ENCODE data around the gene KHNYN.

Gene KHNYN

DNA sequence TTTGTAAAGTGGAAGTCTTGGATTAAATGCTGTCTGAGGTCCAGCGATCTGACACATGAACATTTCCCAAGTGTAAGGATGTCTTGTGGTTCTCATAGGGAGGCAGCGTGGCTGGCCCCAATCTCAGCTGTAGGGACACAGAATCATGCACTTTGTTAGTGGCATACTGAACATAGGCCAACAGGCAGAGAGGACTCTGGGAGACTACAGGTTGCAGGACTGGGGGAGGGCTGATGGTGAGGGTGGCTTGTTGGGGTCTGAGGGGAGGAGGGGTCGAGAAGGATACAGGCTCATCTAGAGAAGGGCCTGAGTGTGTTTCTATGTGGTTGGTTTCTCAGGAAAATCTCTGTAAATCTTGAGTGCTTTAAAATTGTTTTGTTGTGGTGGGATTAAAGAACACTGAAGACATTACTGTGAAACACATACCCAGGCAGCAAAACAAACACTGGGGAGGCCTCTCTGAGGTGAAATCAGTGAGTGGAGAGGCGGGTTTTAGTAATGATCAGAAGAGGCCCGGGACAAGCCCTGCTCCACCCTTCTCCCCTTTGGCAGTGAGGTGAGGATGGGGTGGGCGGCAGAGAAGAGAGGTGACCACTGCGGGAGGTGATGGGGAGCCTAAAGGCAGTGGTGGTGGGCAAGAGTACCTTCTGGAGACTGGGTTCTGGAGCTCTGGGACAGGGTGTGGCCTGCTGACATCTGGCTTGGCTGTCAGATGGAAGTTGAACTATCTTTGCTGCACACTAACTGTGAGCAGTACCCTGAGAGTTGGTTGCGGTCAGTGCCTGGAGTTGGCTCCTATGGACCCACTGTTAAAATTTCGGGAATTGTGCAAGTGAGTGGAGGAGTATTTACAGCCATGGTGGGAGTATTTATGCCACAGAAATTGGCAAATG lies 27.7 kb upstream of the KHNYN start:
- DNase-seq (ENCODE audit: low read depth): no peak

- no peak for DNase-seq (ENCODE audit: low read depth)
Measured at GRCh38 chr14:24403294-24403998, 26.3 kb upstream of the KHNYN start.

GRCh38 chr14:24404814-24405213 lies 24.9 kb upstream of the KHNYN start:
- no peak for DNase-seq (ENCODE audit: low read depth)

DNA sequence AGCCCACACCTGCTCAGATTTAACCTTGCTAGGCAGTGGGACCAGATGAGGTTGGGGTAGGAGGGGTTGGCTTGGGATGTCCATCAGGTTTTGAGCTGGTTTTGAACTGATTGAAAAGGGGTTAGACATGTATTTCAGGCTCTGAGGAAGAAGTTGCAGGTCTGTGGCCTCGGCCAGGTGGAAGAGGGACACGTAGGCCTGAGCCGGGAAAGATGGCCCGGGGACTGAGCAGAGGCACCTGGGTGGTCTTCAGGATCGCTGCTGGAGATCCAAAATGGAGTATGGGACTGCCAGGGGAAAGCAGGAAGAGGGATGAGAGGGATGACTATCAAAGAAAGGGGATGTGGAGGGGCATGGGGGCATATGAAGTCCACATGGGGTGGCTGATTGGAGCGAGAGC lies 23.3 kb upstream of the KHNYN start:
- DNase-seq (ENCODE audit: low read depth): no peak

GRCh38 chr14:24407608-24408325 lies 22.0 kb upstream of the KHNYN start:
- DNase-seq (ENCODE audit: low read depth): no peak

DNA sequence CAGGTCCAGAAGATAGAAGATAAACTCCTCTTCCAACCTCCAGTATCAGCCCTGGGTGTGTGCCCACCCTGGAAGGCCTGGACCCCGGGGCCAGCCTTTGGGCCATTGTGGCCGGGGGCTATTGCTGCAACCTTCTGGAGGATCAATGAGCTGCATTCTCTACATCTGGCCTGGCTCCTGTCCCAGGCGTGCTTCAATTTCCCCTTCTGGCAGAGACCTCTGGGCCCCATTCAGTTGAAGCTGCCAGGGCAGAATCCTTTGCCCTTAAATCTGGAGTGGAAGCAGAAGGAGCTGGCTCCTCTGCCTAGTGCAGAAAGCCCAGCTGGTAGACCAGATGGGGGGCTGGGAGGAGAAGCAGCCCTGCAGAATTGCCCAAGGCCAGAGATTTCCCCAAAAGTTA lies 21.0 kb upstream of the KHNYN start:
- DNase-seq (ENCODE audit: low read depth): no peak

GRCh38 chr14:24409192-24409591 lies 20.6 kb upstream of the KHNYN start:
- no peak for DNase-seq (ENCODE audit: low read depth)

DNA sequence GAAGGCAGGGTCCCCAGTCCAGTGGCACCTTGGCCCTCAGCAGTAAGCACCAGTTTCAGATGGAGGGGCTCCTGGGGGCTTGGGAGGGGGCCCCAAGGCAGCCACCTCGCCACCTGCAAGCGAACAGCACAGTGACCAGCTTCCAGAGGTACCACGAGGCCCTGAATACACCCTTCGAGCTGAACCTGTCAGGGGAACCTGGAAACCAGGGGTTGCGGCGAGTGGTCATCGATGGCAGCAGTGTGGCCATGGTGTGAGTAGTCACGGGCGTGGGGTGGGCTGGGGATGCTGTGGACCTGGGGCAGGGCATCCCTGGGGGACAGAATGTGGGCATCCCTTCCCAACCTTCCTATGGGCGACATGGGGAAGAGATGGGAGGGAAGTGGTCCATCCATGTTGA lies 19.8 kb upstream of the KHNYN start:
- no peak for DNase-seq (ENCODE audit: low read depth)

- no peak for DNase-seq (ENCODE audit: low read depth)
Measured at GRCh38 chr14:24411443-24412389, 18.0 kb upstream of the KHNYN start.

DNA sequence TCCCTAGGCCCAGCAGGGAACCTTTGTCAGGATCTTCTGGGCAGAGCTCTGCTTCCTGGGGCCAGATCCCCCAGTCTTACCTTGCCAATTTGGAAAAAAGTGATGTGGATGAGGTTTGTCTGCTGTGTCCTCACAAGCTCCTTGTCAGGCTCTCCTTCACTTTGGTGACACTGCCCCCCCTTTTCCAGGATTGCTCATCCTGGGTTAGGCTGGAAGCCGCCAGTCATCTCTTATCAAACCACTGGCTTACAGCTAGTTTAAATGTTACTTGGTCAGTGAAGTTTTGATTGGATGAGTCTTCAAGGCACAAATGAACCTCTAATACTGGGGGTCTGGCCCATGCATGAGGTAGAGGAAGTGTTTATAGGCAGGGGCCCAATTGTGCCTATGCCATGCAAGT lies 15.7 kb upstream of the KHNYN start:
- DNase-seq (ENCODE audit: low read depth): no peak

DNA sequence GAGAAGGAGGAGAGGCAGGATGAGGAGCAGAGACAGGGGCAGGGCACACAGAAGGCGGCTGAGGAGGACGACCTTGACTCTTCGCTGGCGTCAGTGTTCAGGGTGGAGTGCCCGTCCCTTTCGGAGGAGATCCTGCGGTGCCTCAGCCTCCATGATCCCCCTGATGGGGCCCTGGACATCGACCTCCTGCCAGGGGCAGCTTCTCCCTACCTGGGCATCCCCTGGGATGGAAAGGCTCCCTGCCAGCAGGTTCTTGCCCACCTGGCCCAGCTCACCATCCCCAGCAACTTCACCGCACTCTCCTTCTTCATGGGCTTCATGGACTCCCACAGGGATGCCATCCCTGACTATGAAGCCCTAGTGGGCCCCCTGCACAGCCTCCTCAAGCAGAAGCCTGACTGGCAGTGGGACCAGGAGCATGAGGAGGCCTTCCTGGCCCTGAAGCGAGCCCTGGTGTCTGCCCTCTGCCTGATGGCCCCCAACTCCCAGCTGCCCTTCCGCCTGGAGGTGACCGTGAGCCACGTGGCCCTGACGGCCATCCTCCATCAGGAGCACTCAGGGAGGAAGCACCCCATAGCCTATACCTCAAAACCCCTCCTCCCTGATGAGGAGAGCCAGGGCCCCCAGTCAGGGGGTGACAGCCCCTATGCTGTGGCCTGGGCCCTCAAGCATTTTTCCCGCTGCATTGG lies 14.9 kb upstream of the KHNYN start:
- no peak for DNase-seq (ENCODE audit: low read depth)

DNA sequence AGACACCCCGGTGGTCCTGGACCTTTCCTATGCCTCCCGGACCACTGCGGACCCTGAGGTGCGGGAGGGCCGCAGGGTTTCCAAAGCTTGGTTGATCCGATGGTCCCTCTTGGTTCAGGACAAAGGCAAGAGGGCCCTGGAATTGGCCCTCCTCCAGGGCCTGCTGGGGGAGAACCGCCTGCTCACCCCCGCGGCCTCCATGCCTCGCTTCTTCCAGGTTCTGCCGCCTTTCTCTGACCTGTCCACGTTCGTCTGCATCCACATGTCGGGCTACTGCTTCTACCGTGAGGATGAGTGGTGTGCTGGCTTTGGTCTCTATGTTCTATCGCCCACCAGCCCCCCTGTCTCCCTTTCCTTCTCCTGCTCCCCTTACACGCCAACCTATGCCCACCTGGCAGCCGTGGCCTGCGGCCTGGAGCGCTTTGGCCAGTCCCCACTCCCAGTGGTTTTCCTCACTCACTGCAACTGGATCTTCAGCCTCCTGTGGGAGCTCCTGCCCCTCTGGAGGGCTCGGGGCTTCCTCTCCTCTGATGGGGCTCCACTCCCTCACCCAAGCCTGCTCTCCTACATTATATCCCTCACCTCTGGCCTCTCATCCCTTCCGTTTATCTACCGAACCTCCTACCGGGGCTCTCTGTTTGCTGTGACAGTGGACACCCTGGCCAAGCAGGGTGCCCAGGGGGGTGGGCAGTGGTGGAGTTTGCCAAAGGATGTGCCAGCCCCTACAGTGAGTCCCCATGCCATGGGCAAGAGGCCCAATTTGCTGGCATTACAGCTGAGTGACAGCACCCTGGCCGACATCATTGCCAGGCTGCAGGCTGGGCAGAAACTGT lies 14.1 kb upstream of the KHNYN start:
- no peak for DNase-seq (ENCODE audit: low read depth)

GRCh38 chr14:24416254-24416931 lies 13.4 kb upstream of the KHNYN start:
- DNase-seq (ENCODE audit: low read depth): no peak

DNA sequence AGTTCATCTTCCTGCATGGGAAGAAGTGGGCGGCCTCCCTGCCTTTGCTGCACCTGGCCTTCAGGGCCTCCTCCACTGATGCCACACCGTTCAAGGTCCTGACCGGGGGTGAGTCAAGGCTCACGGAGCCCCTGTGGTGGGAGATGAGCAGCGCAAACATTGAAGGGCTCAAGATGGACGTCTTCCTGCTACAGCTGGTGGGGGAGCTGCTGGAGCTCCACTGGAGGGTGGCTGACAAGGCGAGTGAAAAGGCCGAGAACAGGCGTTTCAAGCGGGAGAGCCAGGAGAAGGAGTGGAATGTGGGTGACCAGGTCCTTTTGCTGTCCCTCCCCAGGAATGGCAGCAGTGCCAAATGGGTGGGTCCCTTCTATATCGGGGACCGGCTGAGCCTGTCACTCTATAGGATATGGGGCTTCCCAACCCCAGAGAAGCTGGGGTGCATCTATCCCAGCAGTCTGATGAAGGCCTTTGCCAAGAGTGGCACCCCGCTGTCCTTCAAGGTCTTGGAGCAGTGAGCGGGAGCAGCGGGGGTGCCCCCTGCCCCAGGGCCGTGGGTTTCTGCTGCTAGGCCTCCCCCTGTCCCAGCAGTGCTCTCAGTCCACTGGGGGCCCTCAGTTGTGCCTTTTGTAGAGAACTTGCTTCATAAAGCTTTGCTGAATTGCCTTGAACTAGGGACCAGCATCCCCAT lies 12.7 kb upstream of the KHNYN start:
- DNase-seq (ENCODE audit: low read depth): no peak

GRCh38 chr14:24417832-24418491 lies 11.8 kb upstream of the KHNYN start:
- DNase-seq (ENCODE audit: low read depth): no peak

DNA sequence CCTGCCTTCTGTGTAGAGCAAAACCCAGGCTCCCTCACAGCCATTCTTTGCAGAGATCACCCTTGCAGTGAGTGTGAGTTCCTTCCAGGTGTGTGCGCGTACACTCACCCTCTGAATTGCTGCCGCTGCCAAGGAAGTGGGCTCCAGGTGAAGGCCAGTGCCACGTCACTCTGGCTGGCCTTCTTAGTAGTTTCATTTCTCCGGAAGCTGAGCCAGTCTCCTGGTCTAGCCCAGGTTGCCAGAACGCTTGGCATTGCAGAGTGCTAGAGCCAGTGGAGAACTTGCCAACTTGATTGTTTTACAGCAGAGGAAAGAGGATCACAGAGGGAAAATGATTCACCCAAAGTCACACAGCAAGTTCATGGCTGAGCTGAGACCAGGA lies 11.3 kb upstream of the KHNYN start:
- no peak for DNase-seq (ENCODE audit: low read depth)

DNA sequence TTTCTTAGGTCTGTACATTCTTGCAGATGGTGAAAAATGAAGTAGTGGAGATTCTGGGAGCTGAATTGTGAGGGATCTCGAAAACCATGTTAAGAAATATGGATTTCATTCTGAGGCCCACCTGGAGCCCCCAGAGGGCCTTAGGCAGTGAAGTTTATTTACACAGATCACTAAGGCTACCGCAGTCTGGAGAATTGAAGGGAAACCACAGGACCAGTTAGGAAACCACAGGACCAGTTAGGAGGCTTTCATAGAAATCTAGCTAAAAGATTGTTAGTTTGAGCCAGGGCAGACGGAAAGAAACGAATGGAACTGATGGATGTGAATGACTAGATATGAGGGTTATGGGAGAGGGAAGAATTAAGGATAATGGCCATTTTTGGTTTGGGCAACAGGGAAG lies 7.5 kb upstream of the KHNYN start:
- no peak for DNase-seq (ENCODE audit: low read depth)

All from activated T-cell treated with anti-CD3 and anti-CD28 coated beads for 24 hours (primary cell).